MCF 10A (cell line): ENCODE measurements around the gene ZP2. TPM values are rescaled to one million over a fixed set of nuclear protein-coding genes. Genes with fewer than 3 reads are reported as not detected.
A peak's percentile ranks its signal among the peaks of the same experiment; 100 is the strongest.

Experiments
- BruUV-seq: library from RNA; stranded (reverse); fragments of 400-500 nt; replicated peaks from 2 replicates; lab custom pipeline; 2021; lab: Mats Ljungman, UMichigan
- CTCF ChIA-PET: fragments of 300-600 bp; sonication (Branson Sonifier 250); formaldehyde crosslinking; extraction: SDS; loops from one replicate; lab custom pipeline; 2021; ENCODE audit warnings: antibody characterized with exemption, inconsistent platforms; lab: Yijun Ruan, JAX
- POLR2A ChIA-PET: fragments of 300-600, 350-650 bp; sonication (Branson Sonifier 250); formaldehyde crosslinking; extraction: SDS; loops from one replicate; lab custom pipeline; 2020; ENCODE audit warnings: antibody characterized with exemption, inconsistent platforms; lab: Yijun Ruan, JAX
- DNase-seq: peaks from one replicate; pipeline ENCODE4 v3.0.0-alpha.2; 2018; ENCODE audit not compliant: unreplicated experiment
- H3K27ac Mint-ChIP-seq: one replicate; pipeline ENCODE4 v1.8.0; 2022; ENCODE audit warnings: mild to moderate bottlenecking, low read depth, mixed read lengths; ENCODE audit not compliant: unreplicated experiment
- H3K27me3 Mint-ChIP-seq: one replicate; pipeline ENCODE4 v1.8.0; 2022; ENCODE audit warnings: mixed read lengths; ENCODE audit not compliant: insufficient read depth, unreplicated experiment
- H3K36me3 Mint-ChIP-seq: one replicate; pipeline ENCODE4 v1.8.0; 2022; ENCODE audit warnings: mild to moderate bottlenecking, moderate library complexity, mixed read lengths; ENCODE audit not compliant: insufficient read depth, unreplicated experiment
- H3K4me1 Mint-ChIP-seq: one replicate; pipeline ENCODE4 v1.8.0; 2022; ENCODE audit warnings: mixed read lengths; ENCODE audit not compliant: insufficient read depth, unreplicated experiment
- H3K4me3 Mint-ChIP-seq: one replicate; pipeline ENCODE4 v1.8.0; 2022; ENCODE audit warnings: mild to moderate bottlenecking, moderate library complexity, mixed read lengths; ENCODE audit not compliant: unreplicated experiment
- H3K9me3 Mint-ChIP-seq: one replicate; pipeline ENCODE4 v1.8.0; 2022; ENCODE audit warnings: mixed read lengths; ENCODE audit not compliant: unreplicated experiment
- intact Hi-C: fragments of 100-400 bp; cut with micrococcal nuclease; formaldehyde crosslinking; loops from 2 replicates; pipeline ENCODE4 v1.14.1; 2022
- total RNA-seq: library from RNA; stranded (reverse); gene quantifications from 2 replicates; pipeline ENCODE4 v1.2.3, GENCODE V29; 2022
- TF ChIP-seq, protein P1 (sequence below): fragments of 200-600 bp; IDR thresholded peaks from one replicate; pipeline ENCODE4 v1.8.0; 2022; ENCODE audit warnings: antibody characterized with exemption, mild to moderate bottlenecking; ENCODE audit not compliant: unreplicated experiment

ZP2 gene
- total RNA-seq, 1 experiment from 2014 or later = not detected

DNA sequence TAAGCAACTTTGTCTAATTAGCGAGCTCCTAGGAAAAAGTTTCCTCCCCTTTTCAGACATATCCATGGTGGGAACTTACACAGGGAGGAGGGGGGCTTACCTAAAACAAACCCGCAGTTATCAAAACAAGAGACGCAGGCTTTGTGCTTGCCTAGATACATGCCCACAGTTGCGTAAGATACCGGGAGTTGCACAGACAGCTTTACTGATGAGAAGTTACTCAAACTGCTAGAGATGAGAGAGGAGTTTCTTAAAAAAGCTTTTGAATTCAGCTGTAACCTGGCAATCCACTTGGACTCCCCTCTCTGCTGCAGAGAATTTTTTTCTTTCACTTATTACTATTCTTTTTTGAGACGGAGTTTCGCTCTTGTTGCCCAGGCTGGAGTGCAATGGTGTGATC, 6.8 kb upstream of the ZP2 start:
- no TSS peak for BruUV-seq
- H3K4me3 Mint-ChIP-seq = no peak overlapping the region
- TF ChIP-seq, protein P1, sequence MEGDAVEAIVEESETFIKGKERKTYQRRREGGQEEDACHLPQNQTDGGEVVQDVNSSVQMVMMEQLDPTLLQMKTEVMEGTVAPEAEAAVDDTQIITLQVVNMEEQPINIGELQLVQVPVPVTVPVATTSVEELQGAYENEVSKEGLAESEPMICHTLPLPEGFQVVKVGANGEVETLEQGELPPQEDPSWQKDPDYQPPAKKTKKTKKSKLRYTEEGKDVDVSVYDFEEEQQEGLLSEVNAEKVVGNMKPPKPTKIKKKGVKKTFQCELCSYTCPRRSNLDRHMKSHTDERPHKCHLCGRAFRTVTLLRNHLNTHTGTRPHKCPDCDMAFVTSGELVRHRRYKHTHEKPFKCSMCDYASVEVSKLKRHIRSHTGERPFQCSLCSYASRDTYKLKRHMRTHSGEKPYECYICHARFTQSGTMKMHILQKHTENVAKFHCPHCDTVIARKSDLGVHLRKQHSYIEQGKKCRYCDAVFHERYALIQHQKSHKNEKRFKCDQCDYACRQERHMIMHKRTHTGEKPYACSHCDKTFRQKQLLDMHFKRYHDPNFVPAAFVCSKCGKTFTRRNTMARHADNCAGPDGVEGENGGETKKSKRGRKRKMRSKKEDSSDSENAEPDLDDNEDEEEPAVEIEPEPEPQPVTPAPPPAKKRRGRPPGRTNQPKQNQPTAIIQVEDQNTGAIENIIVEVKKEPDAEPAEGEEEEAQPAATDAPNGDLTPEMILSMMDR = no peak
- DNase-seq = peak; percentile 21
- no peak overlapping the region for H3K27ac Mint-ChIP-seq
- H3K4me1 Mint-ChIP-seq = no peaks in the 10 kb centered on the region
- intact Hi-C loops = no loop called here
- POLR2A ChIA-PET = no interaction called here
- no peaks in the 10 kb centered on the region for H3K9me3 Mint-ChIP-seq
- CTCF ChIA-PET = no interaction called here
- H3K27me3 Mint-ChIP-seq = peaks cover 9% of the 10 kb centered on the region
- H3K36me3 Mint-ChIP-seq = no peaks in the 10 kb centered on the region

DNA sequence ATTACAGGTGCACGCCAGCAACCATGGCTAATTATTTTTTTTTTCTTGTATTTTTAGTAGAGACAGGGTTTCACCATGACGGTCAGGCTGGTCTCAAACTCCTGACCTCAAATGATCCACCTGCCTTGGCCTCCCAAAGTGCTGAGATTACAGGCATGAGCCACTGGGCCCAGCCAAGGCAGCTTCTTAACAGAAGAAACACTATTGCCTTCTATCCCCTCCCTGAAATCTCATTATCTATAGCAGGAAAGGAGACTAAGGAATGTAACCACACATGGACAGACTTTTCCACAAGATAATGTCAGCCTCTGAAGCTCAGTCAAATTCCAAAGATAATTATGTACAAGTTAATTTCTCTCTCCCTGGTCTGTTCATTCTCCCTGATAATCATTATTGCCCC, 5.7 kb upstream of the ZP2 start:
- intact Hi-C loops = no loop called here
- no peaks in the 10 kb centered on the region for H3K27me3 Mint-ChIP-seq
- H3K36me3 Mint-ChIP-seq = no peaks in the 10 kb centered on the region
- POLR2A ChIA-PET = interaction anchor here (1.1 kb wide), 1 partner anchor 86 kb away, joined by 3 read pairs; no protein-coding TSS in a partner anchor
- H3K27ac Mint-ChIP-seq = no peak overlapping the region
- CTCF ChIA-PET = no interaction called here
- no peaks in the 10 kb centered on the region for H3K4me1 Mint-ChIP-seq
- H3K9me3 Mint-ChIP-seq = no peaks in the 10 kb centered on the region
- no peak overlapping the region for H3K4me3 Mint-ChIP-seq
- TF ChIP-seq, protein P1 = no peak
- no TSS peak for BruUV-seq
- no peak for DNase-seq

DNA sequence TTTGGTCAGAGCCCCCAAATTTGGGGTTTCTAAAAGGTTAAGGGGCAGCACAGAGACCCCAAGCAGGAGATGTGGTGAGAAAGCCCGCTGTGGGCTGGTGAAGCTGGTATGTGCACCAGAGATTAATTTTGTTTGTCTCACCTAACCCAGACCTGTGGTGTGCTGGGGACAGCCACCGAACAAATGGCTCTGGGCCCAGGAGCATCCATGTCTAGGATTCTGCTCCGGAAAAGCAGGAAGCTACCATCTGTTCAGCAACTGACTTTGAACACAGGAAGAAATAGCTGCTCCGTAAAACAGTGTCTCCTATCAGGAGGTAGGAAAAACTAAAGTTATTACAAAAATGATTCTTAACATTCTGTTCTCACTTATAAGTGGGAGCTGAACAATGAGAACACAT, 2.7 kb upstream of the ZP2 start:
- H3K4me1 Mint-ChIP-seq = no peaks in the 10 kb centered on the region

DNA sequence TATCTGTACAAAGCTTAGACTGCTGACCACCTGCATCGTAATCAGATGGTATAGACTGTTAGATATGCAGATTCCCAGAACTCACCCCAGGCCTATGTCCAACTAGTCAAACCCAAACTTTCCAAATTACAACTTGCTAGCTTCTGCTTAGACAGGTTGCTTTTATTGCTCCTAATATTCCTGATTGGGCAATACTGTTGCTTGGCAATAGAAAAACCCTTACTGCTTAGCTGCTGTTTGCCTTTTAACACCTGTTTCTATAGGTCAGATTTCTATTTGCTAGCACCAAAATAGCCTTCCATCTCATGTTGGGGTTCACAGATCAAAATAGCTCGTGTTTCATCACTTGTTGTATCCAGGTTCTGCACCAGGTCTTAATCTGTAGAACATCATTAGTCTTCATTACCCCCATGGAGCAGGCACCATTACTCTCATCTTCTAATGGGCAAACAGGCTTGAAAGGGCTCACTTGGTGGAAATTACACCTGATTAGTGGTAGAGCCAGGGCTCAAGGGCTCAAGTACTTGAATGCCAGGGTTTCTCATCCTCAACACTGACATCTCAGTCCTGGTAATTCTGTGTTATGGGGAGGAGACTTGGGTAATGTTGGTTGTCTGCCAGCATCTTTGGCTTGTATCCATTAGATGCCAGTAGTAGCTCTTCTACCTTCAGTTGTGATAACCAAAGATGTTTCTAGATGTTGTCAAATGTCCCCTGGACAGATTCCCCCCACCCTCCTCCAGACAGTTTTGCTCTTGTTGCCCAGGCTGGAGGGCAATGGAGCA, 2.7 kb downstream of the ZP2 start:
- Mint-ChIP-seq H3K27me3 (no peaks in the 10 kb centered on the region), H3K27ac (no peak overlapping the region), H3K36me3 (no peaks in the 10 kb centered on the region), H3K9me3 (no peaks in the 10 kb centered on the region), H3K4me3 (no peak overlapping the region), H3K4me1 (no peaks in the 10 kb centered on the region)
- intact Hi-C loops = no loop called here
- BruUV-seq = no TSS peak
- TF ChIP-seq, protein P1 = no peak
- CTCF ChIA-PET = interaction anchor here (1.0 kb wide), 1 partner anchor 8 kb away, joined by 6 read pairs; no protein-coding TSS in a partner anchor
- DNase-seq = no peak
- POLR2A ChIA-PET = no interaction called here

More for the DNA sequence above, 2.7 kb upstream of the ZP2 start:
- no peak for DNase-seq
- no peak overlapping the region for H3K4me3 Mint-ChIP-seq
- H3K27ac Mint-ChIP-seq = no peak overlapping the region
- no peaks in the 10 kb centered on the region for H3K36me3 Mint-ChIP-seq
- TF ChIP-seq, protein P1 = no peak
- ChIA-PET POLR2A (no interaction called here), CTCF (interaction anchor here (0.7 to 1.0 kb wide), 4 partner anchors 10 to 1631 kb away, joined by 3 to 4 read pairs (median 4); no protein-coding TSS in a partner anchor)
- no peaks in the 10 kb centered on the region for H3K27me3 Mint-ChIP-seq
- intact Hi-C loops = no loop called here
- BruUV-seq = no TSS peak
- no peaks in the 10 kb centered on the region for H3K9me3 Mint-ChIP-seq
